Central memory CD4-positive, alpha-beta T cell (primary cell): Measurements from ENCODE around the gene USP40.

Source experiments
- DNase-seq: peaks from one replicate; pipeline ENCODE4 v3.0.0; 2022

USP40 gene

DNA sequence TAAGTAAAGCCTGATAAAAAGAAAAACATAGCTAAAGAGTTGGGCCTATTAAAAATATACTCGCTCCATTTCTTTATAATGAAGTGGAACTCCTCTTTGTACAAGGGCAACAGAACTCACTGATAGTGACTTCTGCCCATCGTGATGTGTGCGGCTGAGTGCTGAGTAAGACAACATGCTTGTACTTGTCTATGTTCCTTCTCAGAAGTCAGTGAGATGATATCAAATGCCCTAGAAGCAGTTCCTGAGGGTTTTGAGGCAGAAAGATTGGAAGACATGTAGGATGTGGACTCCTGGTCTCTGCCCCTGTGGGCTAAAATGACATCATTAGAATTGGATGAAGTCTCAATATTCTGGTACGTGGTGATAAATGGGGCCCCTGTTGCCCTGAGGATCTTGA lies 73.8 kb downstream of the USP40 start:
- no peak for DNase-seq

DNA sequence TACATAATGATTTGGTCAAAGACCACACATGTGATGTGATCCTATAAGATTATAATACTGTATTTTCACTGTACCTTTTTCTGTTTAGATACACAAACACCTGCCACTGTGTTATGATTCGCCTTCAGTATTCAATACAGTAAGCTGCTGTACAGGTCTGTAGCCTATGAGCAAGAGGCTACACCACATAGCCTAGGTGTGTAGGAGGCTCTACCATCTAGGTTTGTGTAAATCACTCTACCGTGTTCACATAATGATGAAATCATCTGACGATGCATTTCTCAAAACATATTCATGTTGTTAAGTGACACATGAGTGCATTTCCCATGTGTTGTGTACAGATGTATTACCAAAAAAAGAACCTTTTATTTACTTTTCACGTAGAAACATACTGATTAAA lies 74.5 kb downstream of the USP40 start:
- no peak for DNase-seq

DNA sequence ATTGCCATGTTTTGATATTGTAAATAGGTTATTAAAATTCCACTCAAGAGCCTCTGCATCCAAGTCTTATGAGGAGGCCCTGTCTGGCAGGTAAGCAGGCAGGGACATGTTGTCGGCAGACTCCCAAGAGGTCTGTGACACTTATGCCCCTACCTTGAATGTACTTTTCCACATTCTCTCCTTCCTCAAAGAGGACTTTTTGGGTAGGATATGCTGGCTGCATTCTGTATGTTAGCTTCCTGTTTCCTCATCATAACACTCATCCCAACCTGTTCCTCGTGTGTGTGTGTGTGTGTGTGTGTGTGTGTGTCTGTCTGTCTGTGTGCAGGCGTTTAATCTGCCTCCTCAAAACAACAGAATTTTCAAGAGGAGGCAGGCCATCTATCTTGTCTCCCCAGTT lies 75.3 kb downstream of the USP40 start:
- DNase-seq = no peak

GRCh38 chr2:233490831-233491230 lies 75.8 kb downstream of the USP40 start:
- DNase-seq = no peak

GRCh38 chr2:233489666-233490065 lies 76.9 kb downstream of the USP40 start:
- DNase-seq = no peak

- no peak for DNase-seq
These were observed 77.4 kb downstream of the USP40 start for GRCh38 chr2:233489143-233489542.

DNA sequence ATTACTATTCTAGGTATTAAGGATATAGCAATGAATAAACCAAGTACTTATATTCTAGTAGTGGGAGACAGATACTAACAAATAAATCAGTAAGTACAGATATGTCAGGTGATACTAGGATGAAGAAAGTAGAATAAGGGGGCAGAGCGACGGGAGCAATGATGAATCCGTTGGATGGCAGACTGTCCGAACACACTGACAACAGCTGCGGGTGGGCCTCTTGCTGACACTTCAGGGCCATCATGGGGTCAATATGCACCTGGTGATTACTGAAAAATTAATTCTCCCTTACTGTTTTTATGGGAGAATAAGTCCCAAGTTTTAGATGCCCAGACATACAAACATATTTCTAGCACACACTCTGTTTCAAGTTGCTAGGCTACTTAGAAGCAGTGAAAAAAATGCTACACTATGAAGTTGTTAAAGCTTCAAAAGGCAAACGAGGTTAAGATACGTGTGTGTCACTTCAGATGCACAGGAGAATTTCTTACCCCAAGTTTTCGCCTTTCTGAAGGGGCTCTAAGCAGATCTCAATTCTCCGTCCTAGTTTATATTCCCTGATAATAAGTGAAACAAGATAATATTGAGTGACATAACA lies 78.7 kb downstream of the USP40 start:
- DNase-seq = no peak

- DNase-seq = no peak
These were observed 79.6 kb downstream of the USP40 start for GRCh38 chr2:233486778-233487552.

DNA sequence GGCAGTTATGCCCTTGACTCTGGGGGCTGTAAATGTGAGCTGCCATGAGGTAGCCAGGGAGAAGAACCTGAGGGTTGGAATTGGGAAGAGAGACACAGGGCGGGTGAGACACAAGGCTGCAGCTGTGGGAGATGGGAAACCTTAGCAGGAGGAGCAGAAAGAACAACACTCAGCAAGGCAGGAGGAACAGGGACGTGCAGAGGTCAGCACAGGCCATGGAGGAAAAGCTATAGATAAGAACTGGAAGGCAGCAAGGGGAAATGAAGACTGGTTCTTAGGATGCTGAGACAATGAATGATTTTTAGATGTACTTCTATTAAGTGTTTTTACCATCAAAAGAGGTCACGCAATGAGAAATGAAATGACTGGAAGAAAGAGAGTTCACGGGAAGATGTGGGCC lies 80.2 kb downstream of the USP40 start:
- DNase-seq = no peak

- no peak for DNase-seq
These were observed 80.9 kb downstream of the USP40 start for GRCh38 chr2:233485726-233486125.

DNA sequence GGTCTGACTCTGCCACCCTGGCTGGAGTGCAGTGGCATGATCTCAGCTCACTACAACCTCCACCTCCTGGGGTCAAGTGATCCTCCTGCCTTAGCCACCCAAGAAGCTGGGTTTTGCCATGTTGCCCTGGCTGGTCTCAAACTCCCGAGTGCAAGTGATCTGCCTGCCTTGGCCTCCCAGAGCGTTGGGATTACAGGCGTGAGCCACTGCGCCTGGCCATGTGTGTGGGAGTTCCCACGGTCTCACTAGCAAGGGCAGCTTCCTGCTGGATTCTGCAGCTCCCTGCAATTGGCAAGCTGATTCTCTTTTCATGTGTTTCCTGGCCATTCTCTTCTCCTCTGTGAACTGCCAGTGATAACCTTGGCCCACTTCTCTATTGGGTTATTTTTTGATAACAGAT lies 84.0 kb downstream of the USP40 start:
- no peak for DNase-seq

DNA sequence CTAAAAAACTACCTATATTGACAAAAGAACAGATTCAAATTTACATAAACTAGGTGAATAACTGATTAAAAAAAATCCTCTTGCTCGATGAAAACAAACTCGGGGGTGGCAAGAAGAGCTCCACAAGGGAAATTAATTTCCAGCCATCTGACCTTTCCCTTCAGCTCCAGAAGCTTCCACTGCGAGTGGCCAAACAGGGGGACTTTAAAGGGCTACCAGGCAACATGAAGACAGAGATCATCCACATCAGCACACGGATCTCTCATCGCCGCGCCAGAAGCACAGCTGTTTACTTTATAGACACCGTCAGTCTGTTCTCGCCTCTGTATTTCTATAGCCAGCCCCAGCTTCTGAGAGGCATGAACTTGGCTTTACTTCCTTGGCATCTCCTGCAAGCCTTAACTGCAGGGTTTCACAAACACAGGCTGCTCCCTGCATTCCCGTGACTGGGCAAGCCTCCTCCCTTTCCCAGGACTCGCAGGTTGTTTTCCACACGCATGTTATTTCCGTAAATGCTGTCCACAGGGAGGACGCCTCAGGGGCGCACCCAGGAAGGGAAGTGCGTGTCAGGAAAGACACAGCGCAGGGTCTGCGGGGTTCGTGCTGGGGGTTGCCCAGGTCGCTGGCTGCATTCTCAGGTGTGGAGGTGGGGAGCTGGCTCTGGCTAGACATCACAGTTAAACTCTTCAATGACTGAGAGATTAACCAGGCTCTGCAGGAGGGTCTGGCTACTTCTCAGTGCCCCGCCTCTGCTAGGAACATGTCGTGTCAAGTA lies 85.0 kb downstream of the USP40 start:
- DNase-seq = no peak

DNA sequence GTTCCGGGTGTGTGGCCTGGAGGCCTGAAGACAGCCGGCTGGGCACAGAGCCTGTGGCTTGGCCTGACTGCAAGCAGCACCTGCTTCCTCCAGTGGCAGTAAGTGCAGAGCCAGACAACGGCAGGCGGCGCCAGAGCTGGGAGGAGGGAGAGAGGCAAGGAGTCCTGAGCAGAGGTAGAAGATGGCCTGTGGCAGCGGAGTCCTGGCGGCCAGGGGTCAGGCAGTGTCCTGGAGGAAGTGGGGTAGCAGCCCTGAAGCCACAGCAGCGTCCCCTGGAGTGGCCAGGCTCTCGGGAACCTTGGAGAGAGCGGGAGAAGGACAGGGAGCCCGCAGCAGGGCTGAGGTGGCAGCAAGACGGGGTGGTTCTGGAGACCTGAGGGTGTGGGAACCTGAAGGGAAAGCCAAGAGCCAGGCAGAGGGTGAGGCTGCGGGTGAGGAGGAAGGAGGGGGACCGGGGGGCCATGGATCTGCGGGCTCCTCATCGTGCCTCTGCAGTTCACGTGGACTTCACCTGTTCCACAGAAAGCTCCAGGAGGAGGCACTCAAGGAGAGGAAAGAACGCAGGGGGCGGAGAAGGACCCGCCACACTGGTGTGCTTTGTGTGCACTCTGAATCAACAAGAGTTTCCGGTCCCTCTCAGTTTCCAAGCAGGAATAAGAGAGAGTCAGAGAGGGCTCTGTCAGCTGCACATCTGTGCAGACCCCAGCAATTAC lies 85.9 kb downstream of the USP40 start:
- no peak for DNase-seq

- no peak for DNase-seq
These were observed 86.7 kb downstream of the USP40 start for GRCh38 chr2:233479616-233480489.

DNA sequence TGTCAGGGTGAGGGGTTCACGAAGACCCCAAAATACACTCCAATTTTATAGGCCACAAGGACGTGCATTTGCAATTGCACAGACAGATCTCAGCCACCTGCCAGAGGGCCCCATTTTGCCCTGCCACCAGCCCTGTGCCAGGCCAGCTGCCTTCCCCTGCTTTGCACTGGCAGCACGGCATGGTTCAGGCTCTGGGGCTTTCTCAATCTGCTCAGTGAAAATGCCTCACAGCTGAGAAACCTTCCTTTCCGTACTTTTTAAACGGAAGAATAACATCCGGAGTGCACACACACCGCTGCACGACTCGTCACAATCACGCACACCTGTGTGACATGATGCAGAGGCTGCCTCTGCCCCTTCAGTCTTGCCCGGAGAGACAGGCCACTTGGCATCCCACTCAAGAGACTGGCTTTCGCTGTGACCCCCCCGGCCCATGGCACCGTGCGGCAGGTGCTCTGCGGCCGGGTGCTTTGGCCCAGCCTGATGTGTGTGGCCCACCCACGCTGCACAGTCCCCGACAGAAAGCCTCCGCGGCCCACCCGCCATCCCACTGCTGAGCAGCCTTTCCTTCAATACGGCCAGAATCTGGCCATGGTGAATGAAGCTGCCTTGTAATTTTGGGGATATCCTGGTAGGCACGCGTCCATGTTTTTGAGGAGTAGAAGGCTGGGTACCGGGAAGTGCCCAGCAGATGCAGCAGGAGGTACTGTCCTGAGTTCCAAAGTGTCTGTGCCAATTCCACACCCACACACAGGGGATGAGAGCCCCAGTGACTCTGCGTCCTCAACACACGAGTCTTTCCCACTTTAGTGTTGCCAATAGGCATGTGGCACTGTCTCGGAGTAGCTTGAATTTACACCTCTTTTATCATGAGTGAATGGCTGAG lies 88.8 kb downstream of the USP40 start:
- DNase-seq = no peak

GRCh38 chr2:233476651-233477547 lies 89.7 kb downstream of the USP40 start:
- no peak for DNase-seq

GRCh38 chr2:233476063-233476410 lies 90.5 kb downstream of the USP40 start:
- no peak for DNase-seq

- no peak for DNase-seq
These were observed 92.0 kb downstream of the USP40 start for GRCh38 chr2:233474308-233475160.

- no peak for DNase-seq
These were observed 92.7 kb downstream of the USP40 start for GRCh38 chr2:233473878-233474277.
